K562 (cell line): ENCODE results near the gene CASP9. TPM values are rescaled to one million over a fixed set of nuclear protein-coding genes. Genes with fewer than 3 reads are reported as not detected.

Experiments
- ATAC-seq: fragments of 200-7000 bp; cut with Tn5 transposase; 3 replicates; pipeline ENCODE4 v1.9.1; 2020; ENCODE audit warnings: moderate library complexity
- BruUV-seq: library from RNA; stranded (reverse); fragments of 400-500 nt; replicated peaks from 2 replicates; lab custom pipeline; 2021; lab: Mats Ljungman, UMichigan
- CTCF ChIA-PET: fragments of 300-600 bp; formaldehyde crosslinking; extraction: SDS; loops from one replicate; lab custom pipeline; 2021; ENCODE audit warnings: low intra/inter-chr PET ratio; lab: Yijun Ruan, JAX
- POLR2A ChIA-PET: fragments of 300-600, 350-650 bp; sonication (Branson Sonifier 250); formaldehyde crosslinking; extraction: SDS; loops from one replicate; lab custom pipeline; 2021; ENCODE audit warnings: antibody characterized with exemption, inconsistent platforms; lab: Yijun Ruan, JAX
- DNase-seq, 4 experiments: peaks; one replicate each; pipeline versions ENCODE4 v3.0.0 to v3.0.0-alpha.2; 2011 to 2018; ENCODE audit warnings: low spot score in 3 of 4, mixed read lengths in 3 of 4; ENCODE audit errors: extremely low read depth in 1 of 4
- FAIRE-seq: peaks from 2 replicates; lab custom pipeline; 2011; peaks lifted over from hg19 to GRCh38; lab: Jason Lieb, UNC
- H2AFZ ChIP-seq: 2 replicates; pipeline ENCODE4 v1.6.0; 2011; ENCODE audit warnings: low read depth, low read length, control low read depth, inconsistent platforms
- H3K27ac ChIP-seq: fragments of 200-600 bp; 3 replicates; pipeline ENCODE4 v1.8.0; 2011; ENCODE audit warnings: low read depth, mild to moderate bottlenecking, control low read depth, inconsistent platforms, low read length, moderate library complexity, mixed read lengths; ENCODE audit errors: extremely low read depth
- H3K27me3 ChIP-seq, 2 experiments: fragments of 300-600 bp in 1 of 2; 2 replicates in 1 of 2; 3 replicates in 1 of 2; pipeline versions ENCODE4 v1.6.0 to v1.8.0; 2011; ENCODE audit warnings: inconsistent platforms in 2 of 2, low read length in 2 of 2, mild to moderate bottlenecking in 1 of 2, mixed read lengths in 1 of 2, moderate library complexity in 1 of 2; ENCODE audit not compliant: control insufficient read depth in 2 of 2, insufficient read depth in 2 of 2
- H3K36me3 ChIP-seq: fragments of 300-600 bp; 3 replicates; pipeline ENCODE4 v1.8.0; 2011; ENCODE audit warnings: mild to moderate bottlenecking, low read length, inconsistent platforms; ENCODE audit not compliant: control insufficient read depth, insufficient read depth
- H3K4me1 ChIP-seq, 2 experiments: fragments of 200-600 bp in 1 of 2; replicated peaks in 1 of 2; 2 replicates in 1 of 2; 3 replicates in 1 of 2; pipeline versions ENCODE4 v1.5.1 to v1.8.0; 2011; ENCODE audit warnings: inconsistent platforms in 2 of 2, low read length in 2 of 2, mild to moderate bottlenecking in 1 of 2, mixed read lengths in 1 of 2, moderate library complexity in 1 of 2; ENCODE audit not compliant: control insufficient read depth in 2 of 2, insufficient read depth in 2 of 2
- H3K4me2 ChIP-seq: 2 replicates; pipeline ENCODE4 v1.6.1; 2011; ENCODE audit warnings: low read length, control low read depth, inconsistent platforms, mixed read lengths; ENCODE audit not compliant: insufficient read depth
- H3K4me3 ChIP-seq: fragments of 200-600 bp; sonication (generic), shearing (Covaris generic); 2 replicates; pipeline ENCODE4 v1.5.1; 2016; ENCODE audit warnings: control low read depth, inconsistent platforms
- H3K79me2 ChIP-seq: fragments of 200-600 bp; 3 replicates; pipeline ENCODE4 v1.8.0; 2011; ENCODE audit warnings: low read length, inconsistent platforms; ENCODE audit not compliant: control insufficient read depth, insufficient read depth
- H3K9ac ChIP-seq, 2 experiments: 2 replicates each; pipeline versions ENCODE4 v1.6.0 to v1.6.1; 2011; ENCODE audit warnings: low read depth in 2 of 2, low read length in 2 of 2, control low read depth in 1 of 2, inconsistent platforms in 1 of 2, mild to moderate bottlenecking in 1 of 2, mixed read lengths in 1 of 2; ENCODE audit not compliant: insufficient read depth in 1 of 2
- H3K9me1 ChIP-seq: one replicate; pipeline ENCODE4 v1.6.0; 2011; ENCODE audit warnings: inconsistent platforms, mild to moderate bottlenecking, low read length, moderate library complexity; ENCODE audit not compliant: control insufficient read depth, insufficient read depth
- H3K9me3 ChIP-seq: replicated peaks from 2 replicates; pipeline ENCODE4 v1.5.1; 2011; ENCODE audit warnings: low read depth, low read length, inconsistent platforms; ENCODE audit not compliant: control insufficient read depth, insufficient read depth
- H4K20me1 ChIP-seq: replicated peaks from 2 replicates; pipeline ENCODE4 v1.6.1; 2011; ENCODE audit warnings: low read length, inconsistent platforms, mixed read lengths; ENCODE audit not compliant: control insufficient read depth, insufficient read depth
- BCOR ChIP-seq: fragments of 450-650 bp; IDR thresholded peaks from 2 replicates; pipeline ENCODE4 v1.6.1; 2016
- CBX5 ChIP-seq: IDR thresholded peaks from 2 replicates; pipeline ENCODE4 v1.6.1; 2014; ENCODE audit warnings: low read depth, borderline replicate concordance
- EP300 ChIP-seq: IDR thresholded peaks from 2 replicates; pipeline ENCODE4 v1.6.1; 2012; ENCODE audit warnings: low read length, improper control_type of control experiment
- KHSRP ChIP-seq: fragments of 450-650 bp; IDR thresholded peaks from 2 replicates; pipeline ENCODE4 v1.6.1; 2017
- MBD1 ChIP-seq: fragments of 250-450 bp; sonication (Bioruptor Pico); IDR thresholded peaks from 2 replicates; pipeline ENCODE4 v1.8.0; 2022; ENCODE audit warnings: inconsistent platforms
- RCOR1 ChIP-seq, 2 experiments: IDR thresholded peaks; 2 replicates each; pipeline ENCODE4 v1.6.1; 2012; ENCODE audit warnings: low read depth in 2 of 2, low read length in 2 of 2, borderline replicate concordance in 1 of 2, improper control_type of control experiment in 1 of 2
- RREB1 ChIP-seq: fragments of 250-450 bp; sonication (Bioruptor Pico); IDR thresholded peaks from 2 replicates; pipeline ENCODE4 v1.4.0; 2020
- ZFP91 ChIP-seq: sonication (generic); formaldehyde crosslinking; IDR thresholded peaks from 2 replicates; pipeline ENCODE4 v1.8.0; 2022; ENCODE audit warnings: mild to moderate bottlenecking, missing genetic modification reagents
- ZNF121 ChIP-seq: sonication (generic); formaldehyde crosslinking; conservative IDR thresholded peaks from 2 replicates; pipeline ENCODE4 v1.8.0; 2022; ENCODE audit warnings: missing genetic modification reagents
- ZNF696 ChIP-seq: fragments of 250-450 bp; sonication (Bioruptor Pico); conservative IDR thresholded peaks from 2 replicates; pipeline ENCODE4 v1.4.0; 2020; ENCODE audit warnings: mild to moderate bottlenecking, moderate library complexity
- WGBS: fragments of 100-300 bp; shearing (Covaris generic); methylation state at CpG from one replicate; pipeline ENCODE4 v1.1.6; 2016; ENCODE audit warnings: low coverage, mixed read lengths; ENCODE audit not compliant: insufficient coverage; ENCODE audit errors: missing lambda C conversion rate; 5-methylcytosine and 5-hydroxymethylcytosine counted together
- in situ Hi-C: fragments of 300-500 bp; cut with MboI; formaldehyde crosslinking; loops from 4 replicates; pipeline ENCODE4 v1.15.0; 2018; ENCODE audit warnings: inconsistent platforms, mixed read lengths
- intact Hi-C: fragments of 100-400 bp; cut with micrococcal nuclease; formaldehyde crosslinking; loops from 2 replicates; pipeline ENCODE4 v1.14.2; 2022
- polyA plus RNA-seq, 8 experiments: library from polyadenylated mRNA; depleted of rRNA in 4 of 8; stranded (reverse) in 5 of 8; unstranded in 3 of 8; fragments of >200 nt; fragmentation: Nextera tagmentation in 2 of 8; fragmentation: Illumina TruSeq in 1 of 8; extraction: Ambion mirVana in 2 of 8; extraction: Trizol in 1 of 8; gene quantifications; 2 replicates each; pipeline versions ENCODE4 v1.2.1 to v1.2.3, GENCODE V29; 2011 to 2014; ENCODE audit warnings: inconsistent platforms in 1 of 8, missing spikeins in 1 of 8
- total RNA-seq, 7 experiments: library from RNA; depleted of rRNA in 6 of 7; stranded (reverse); fragments of >200 nt in 6 of 7; fragmentation: Illumina TruSeq in 2 of 7; extraction: Trizol in 2 of 7; gene quantifications; 2 replicates each; pipeline versions ENCODE4 v1.2.1 to v1.2.3, GENCODE V29; 2011 to 2021; ENCODE audit warnings: low replicate concordance in 1 of 7
- TF ChIP-seq, protein P1 (sequence below): sonication (generic); formaldehyde crosslinking; IDR thresholded peaks from 2 replicates; pipeline ENCODE4 v1.8.1; 2023; ENCODE audit warnings: mild to moderate bottlenecking, missing genetic modification reagents

The CASP9 gene
- total and polyA plus RNA-seq, 9 of the 15 experiments (the other 6 are each of a cell fraction or from before 2014, with no cell fraction given), result 10.8 to 54.1 (median 30.7) TPM

DNA sequence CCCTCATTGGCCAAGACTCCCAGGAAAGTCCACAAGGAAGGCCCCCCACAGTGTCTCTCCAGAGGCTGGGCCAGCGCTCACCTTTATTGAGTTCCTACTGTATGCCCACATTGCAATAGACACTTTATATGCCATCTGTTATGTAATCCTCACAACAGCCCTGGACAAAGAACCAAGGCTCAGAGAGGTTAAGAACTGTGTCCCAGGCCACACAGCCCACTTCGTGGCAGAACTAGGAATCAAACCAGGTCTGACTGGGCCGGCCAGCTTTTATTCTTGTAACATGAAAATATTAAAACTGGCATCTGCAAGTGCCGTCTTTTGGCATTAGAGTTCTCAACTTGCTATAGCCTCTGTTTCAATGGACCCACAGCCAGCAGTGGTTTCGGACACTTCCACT lies 81.3 kb downstream of the CASP9 start (continued):
- TF ChIP-seq RREB1 (CRISPR knock-in tag) (no peak), RCOR1 (IDR thresholded peaks at IDR 0.05; ENCODE audit: borderline replicate concordance in 1 of 2, low read depth in 2 of 2, low read length in 2 of 2) (0 out of 4 replicates have a peak, but pooled peaks of 1 of the 2 experiments have one; percentile 21), BCOR (peak; percentile 52; the same call in 1 of the 2 replicates)

GRCh38 chr1:15442119-15442518 lies 81.9 kb downstream of the CASP9 start:
- no peak for ATAC-seq
- Histone ChIP-seq H3K9ac (no peak overlapping the region; a peak in 1 of 4 replicates), H3K27ac (no peak overlapping the region), H3K9me3 (no peaks in the 10 kb centered on the region), H2AFZ (no peak overlapping the region), H3K36me3 (no peaks in the 10 kb centered on the region), H3K79me2 (no peaks in the 10 kb centered on the region), H3K4me3 (no peak overlapping the region), H3K4me2 (no peak overlapping the region), H3K27me3 (no peaks in the 10 kb centered on the region), H3K4me1 (peaks cover 7 to 19% of the 10 kb centered on the region in 2 experiments; a peak in 4 of 5 replicates), H4K20me1 (no peaks in the 10 kb centered on the region), H3K9me1 (no peaks in the 10 kb centered on the region)
- intact Hi-C loops (no loop called here), in situ Hi-C loops (no loop called here)
- DNase-seq, result no peak
- ChIA-PET POLR2A (interaction anchor here (1.2 kb wide), 1 partner anchor 14 kb away, joined by 6 read pairs; no protein-coding TSS in a partner anchor), CTCF (no interaction called here)
- WGBS, result 54% methylated on average over 8 of the region's 8 CpGs
- BruUV-seq, result no TSS peak
- FAIRE-seq, result no peak
- TF ChIP-seq CBX5 (no peak), ZNF696 (no peak), MBD1 (no peak), EP300 (no peak), ZNF121 (CRISPR knock-in tag) (no peak), ZFP91 (CRISPR knock-in tag) (no peak), KHSRP (no peak)
- TF ChIP-seq, protein P1, sequence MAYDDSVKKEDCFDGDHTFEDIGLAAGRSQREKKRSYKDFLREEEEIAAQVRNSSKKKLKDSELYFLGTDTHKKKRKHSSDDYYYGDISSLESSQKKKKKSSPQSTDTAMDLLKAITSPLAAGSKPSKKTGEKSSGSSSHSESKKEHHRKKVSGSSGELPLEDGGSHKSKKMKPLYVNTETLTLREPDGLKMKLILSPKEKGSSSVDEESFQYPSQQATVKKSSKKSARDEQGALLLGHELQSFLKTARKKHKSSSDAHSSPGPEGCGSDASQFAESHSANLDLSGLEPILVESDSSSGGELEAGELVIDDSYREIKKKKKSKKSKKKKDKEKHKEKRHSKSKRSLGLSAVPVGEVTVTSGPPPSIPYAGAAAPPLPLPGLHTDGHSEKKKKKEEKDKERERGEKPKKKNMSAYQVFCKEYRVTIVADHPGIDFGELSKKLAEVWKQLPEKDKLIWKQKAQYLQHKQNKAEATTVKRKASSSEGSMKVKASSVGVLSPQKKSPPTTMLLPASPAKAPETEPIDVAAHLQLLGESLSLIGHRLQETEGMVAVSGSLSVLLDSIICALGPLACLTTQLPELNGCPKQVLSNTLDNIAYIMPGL (CRISPR knock-in tag), result no peak
